H1 (cell line): ENCODE results near the gene ITGA6. TPM values are rescaled to one million over a fixed set of nuclear protein-coding genes. Genes with fewer than 3 reads are reported as not detected.

ENCODE experiments used
- CTCF ChIA-PET: fragments of 300-600 bp; sonication (Branson Sonifier 250); formaldehyde crosslinking; loops from one replicate; lab custom pipeline; 2021; ENCODE audit not compliant: partially characterized antibody; lab: Charles Lee
- POLR2A ChIA-PET: fragments of 300-600 bp; sonication (Branson Sonifier 250); formaldehyde crosslinking; loops from one replicate; lab custom pipeline; 2021; ENCODE audit warnings: inconsistent platforms; ENCODE audit not compliant: partially characterized antibody; lab: Charles Lee
- DNase-seq, 2 experiments: peaks; one replicate each; pipeline versions ENCODE4 v3.0.0 to v3.0.0-alpha.2; 2010 to 2022; ENCODE audit warnings: low spot score in 2 of 2, low read depth in 1 of 2, mixed read lengths in 1 of 2
- FAIRE-seq: peaks from 2 replicates; lab custom pipeline; 2011; peaks lifted over from hg19 to GRCh38; lab: Jason Lieb, UNC
- H2AFZ ChIP-seq: 2 replicates; pipeline ENCODE4 v1.8.1; 2012; ENCODE audit warnings: low read length, inconsistent platforms
- H2AK5ac ChIP-seq: 2 replicates; pipeline ENCODE4 v1.6.1; 2013; ENCODE audit warnings: low read depth, low read length
- H2BK120ac ChIP-seq: replicated peaks from 2 replicates; pipeline ENCODE3; 2013; ENCODE audit warnings: low read depth, low read length, inconsistent platforms
- H2BK12ac ChIP-seq: 2 replicates; pipeline ENCODE4 v1.6.1; 2013; ENCODE audit warnings: low read depth, low read length
- H2BK15ac ChIP-seq: 2 replicates; pipeline ENCODE4 v1.6.1; 2013; ENCODE audit warnings: low read length
- H2BK20ac ChIP-seq: 2 replicates; pipeline ENCODE4 v1.6.1; 2013; ENCODE audit warnings: low read length
- H2BK5ac ChIP-seq: 2 replicates; pipeline ENCODE4 v1.6.1; 2013; ENCODE audit warnings: low read depth, low read length
- H3K14ac ChIP-seq: 2 replicates; pipeline ENCODE4 v1.6.1; 2013; ENCODE audit warnings: inconsistent platforms; ENCODE audit not compliant: insufficient read length
- H3K18ac ChIP-seq: 2 replicates; pipeline ENCODE4 v1.6.1; 2013; ENCODE audit warnings: low read length; ENCODE audit errors: extremely low read depth
- H3K23ac ChIP-seq: 2 replicates; pipeline ENCODE4 v1.6.1; 2013; ENCODE audit warnings: inconsistent platforms; ENCODE audit not compliant: insufficient read length
- H3K23me2 ChIP-seq: 2 replicates; pipeline ENCODE4 v1.6.1; 2013; ENCODE audit warnings: low read depth, low read length
- H3K27ac ChIP-seq: 2 replicates; pipeline ENCODE4 v1.6.1; 2011; ENCODE audit warnings: low read depth, low read length, inconsistent platforms
- H3K27me3 ChIP-seq, 4 experiments: replicated peaks in 1 of 4; 1 replicate in 1 of 4; 2 replicates in 3 of 4; pipeline versions ENCODE4 v1.6.1 to v1.8.1; 2011 to 2013; ENCODE audit warnings: low read length in 3 of 4, mild to moderate bottlenecking in 3 of 4, inconsistent platforms in 2 of 4, mixed read lengths in 2 of 4, moderate library complexity in 1 of 4; ENCODE audit not compliant: control insufficient read depth in 3 of 4, insufficient read depth in 3 of 4; ENCODE audit errors: extremely low read depth in 1 of 4
- H3K36me3 ChIP-seq, 4 experiments: 2 replicates each; pipeline versions ENCODE4 v1.6.1 to v1.8.1; 2011 to 2013; ENCODE audit warnings: mild to moderate bottlenecking in 4 of 4, low read length in 3 of 4, moderate library complexity in 2 of 4, control low read depth in 1 of 4, inconsistent platforms in 1 of 4; ENCODE audit not compliant: insufficient read depth in 4 of 4, control insufficient read depth in 2 of 4
- H3K4ac ChIP-seq: replicated peaks from 2 replicates; pipeline ENCODE3; 2013; ENCODE audit warnings: low read length, low read depth, mixed read lengths, inconsistent platforms; ENCODE audit not compliant: insufficient read length
- H3K4me1 ChIP-seq, 4 experiments: replicated peaks in 1 of 4; 1 replicate in 1 of 4; 2 replicates in 3 of 4; pipeline versions ENCODE4 v1.6.1 to v1.8.1; 2011 to 2013; ENCODE audit warnings: low read length in 3 of 4, inconsistent platforms in 2 of 4, mixed read lengths in 1 of 4; ENCODE audit not compliant: insufficient read depth in 4 of 4, control insufficient read depth in 3 of 4
- H3K4me2 ChIP-seq, 2 experiments: 2 replicates each; pipeline versions ENCODE4 v1.6.1 to v1.8.1; 2011 to 2013; ENCODE audit warnings: low read depth in 2 of 2, low read length in 2 of 2, control low read depth in 1 of 2, inconsistent platforms in 1 of 2, mild to moderate bottlenecking in 1 of 2; ENCODE audit not compliant: insufficient read depth in 1 of 2
- H3K4me3 ChIP-seq, 4 experiments: fragments of 200-600, 300-600 bp in 1 of 4; sonication (generic), shearing (Covaris generic), sonication (Bioruptor Twin) in 1 of 4; 2 replicates each; pipeline versions ENCODE4 v1.5.1 to v1.8.1; 2011 to 2016; ENCODE audit warnings: low read length in 4 of 4, low read depth in 3 of 4, control low read depth in 2 of 4, inconsistent platforms in 2 of 4, mild to moderate bottlenecking in 2 of 4, mixed read lengths in 1 of 4, moderate library complexity in 1 of 4; ENCODE audit not compliant: insufficient read depth in 2 of 4; ENCODE audit errors: extremely low read depth in 1 of 4
- H3K56ac ChIP-seq: replicated peaks from 2 replicates; pipeline ENCODE3; 2013; ENCODE audit warnings: low read depth, mild to moderate bottlenecking, mixed read lengths, low read length, inconsistent platforms; ENCODE audit not compliant: insufficient read length
- H3K79me1 ChIP-seq: 2 replicates; pipeline ENCODE4 v1.6.1; 2013; ENCODE audit warnings: low read depth, low read length, control low read depth
- H3K79me2 ChIP-seq, 2 experiments: 2 replicates each; pipeline versions ENCODE4 v1.6.1 to v1.8.1; 2012 to 2013; ENCODE audit warnings: low read length in 2 of 2, mild to moderate bottlenecking in 2 of 2, inconsistent platforms in 1 of 2; ENCODE audit not compliant: insufficient read depth in 2 of 2, control insufficient read depth in 1 of 2
- H3K9ac ChIP-seq, 4 experiments: replicated peaks in 1 of 4; 1 replicate in 1 of 4; 2 replicates in 3 of 4; pipeline versions ENCODE4 v1.6.1 to v1.8.1; 2011 to 2013; ENCODE audit warnings: low read depth in 3 of 4, low read length in 3 of 4, control low read depth in 2 of 4, mild to moderate bottlenecking in 2 of 4, moderate library complexity in 2 of 4, inconsistent platforms in 1 of 4; ENCODE audit errors: extremely low read depth in 1 of 4
- H3K9me3 ChIP-seq, 2 experiments: 2 replicates each; pipeline versions ENCODE4 v1.6.1 to v1.8.1; 2012 to 2013; ENCODE audit warnings: mild to moderate bottlenecking in 2 of 2, moderate library complexity in 2 of 2, control low read depth in 1 of 2, inconsistent platforms in 1 of 2, low read depth in 1 of 2, low read length in 1 of 2, mixed read lengths in 1 of 2; ENCODE audit not compliant: insufficient read depth in 2 of 2
- H4K20me1 ChIP-seq, 2 experiments: replicated peaks in 1 of 2; 2 replicates each; pipeline versions ENCODE3 to v1.8.1; 2011 to 2013; ENCODE audit warnings: inconsistent platforms in 2 of 2, low read length in 2 of 2, mild to moderate bottlenecking in 1 of 2; ENCODE audit not compliant: insufficient read depth in 2 of 2, control insufficient read depth in 1 of 2
- H4K5ac ChIP-seq: 2 replicates; pipeline ENCODE4 v1.6.1; 2013; ENCODE audit warnings: low read length, low read depth, mixed read lengths, inconsistent platforms; ENCODE audit not compliant: insufficient read length
- H4K8ac ChIP-seq: 2 replicates; pipeline ENCODE4 v1.8.0; 2013; ENCODE audit warnings: mild to moderate bottlenecking, moderate library complexity, low read length, inconsistent platforms; ENCODE audit not compliant: insufficient read depth; ENCODE audit errors: extremely low read depth
- H4K91ac ChIP-seq: replicated peaks from 2 replicates; pipeline ENCODE3; 2013; ENCODE audit warnings: low read length, mixed read lengths, inconsistent platforms; ENCODE audit not compliant: insufficient read length
- EGR1 ChIP-seq: IDR thresholded peaks from 2 replicates; pipeline ENCODE4 v1.6.1; 2011; ENCODE audit warnings: low read depth, low read length, borderline replicate concordance
- JUND ChIP-seq: IDR thresholded peaks from 2 replicates; pipeline ENCODE4 v1.6.1; 2011; ENCODE audit warnings: mild to moderate bottlenecking, improper control_type of control experiment, low read length
- KDM5A ChIP-seq: fragments of 200-600 bp; IDR thresholded peaks from 2 replicates; pipeline ENCODE4 v1.7.1; 2012; ENCODE audit warnings: mild to moderate bottlenecking, low read length, inconsistent platforms, mixed read lengths
- SP4 ChIP-seq: IDR thresholded peaks from 2 replicates; pipeline ENCODE4 v1.6.1; 2012; ENCODE audit warnings: low read length, inconsistent platforms
- TCF12 ChIP-seq: IDR thresholded peaks from 2 replicates; pipeline ENCODE4 v1.6.1; 2011; ENCODE audit warnings: low read depth, mild to moderate bottlenecking, low read length
- YY1 ChIP-seq: IDR thresholded peaks from 2 replicates; pipeline ENCODE4 v1.6.1; 2011; ENCODE audit warnings: low read depth, mild to moderate bottlenecking, low read length
- WGBS, 2 experiments: shearing (Covaris generic) in 1 of 2; methylation state at CpG; one replicate each; pipeline versions ENCODE4 v1.1.6 to v1.1.7; 2013 to 2015; ENCODE audit warnings: low lambda C conversion rate in 2 of 2, mixed read lengths in 2 of 2, inconsistent platforms in 1 of 2, low coverage in 1 of 2, missing lambda C conversion rate in 1 of 2; ENCODE audit not compliant: insufficient replicate concordance in 2 of 2, insufficient coverage in 1 of 2, insufficient read length in 1 of 2; ENCODE audit errors: extremely low coverage in 1 of 2, missing lambda C conversion rate in 1 of 2; 5-methylcytosine and 5-hydroxymethylcytosine counted together
- polyA plus RNA-seq, 7 experiments: library from polyadenylated mRNA; depleted of rRNA in 3 of 7; stranded (reverse) in 5 of 7; unstranded in 2 of 7; fragments of >200 nt in 5 of 7; fragments of 200-250 nt in 2 of 7; gene quantifications; 1 replicate in 5 of 7; 2 replicates in 1 of 7; 4 replicates in 1 of 7; pipeline versions ENCODE4 v1.2.1 to v1.2.3, GENCODE V29; 2011 to 2013; ENCODE audit warnings: missing spikeins in 2 of 7, mixed read lengths in 2 of 7
- total RNA-seq: library from RNA; stranded (reverse); fragmentation: NEBNext Ultra II Directional; extraction: Animal tissue kit (Norgen Biotek cat#: 25700); gene quantifications from 2 replicates; pipeline ENCODE4 v1.2.1, GENCODE V29; 2021

Gene ITGA6
- total and polyA plus RNA-seq, 2 of the 8 experiments (the other 6 are each of a cell fraction or from before 2014, with no cell fraction given) = 26.9 to 118 TPM

- Histone ChIP-seq H4K5ac (no peak overlapping the region), H2AFZ (no peak overlapping the region), H2BK120ac (no peak overlapping the region), H3K4me3 (peak overlapping the region in 1 of 4 experiments; percentile 1; a peak in 1 of 8 replicates), H2BK20ac (no peak overlapping the region), H3K4me1 (peaks cover 2 to 37% (median 18%) of the 10 kb centered on the region in 4 experiments), H3K23me2 (no peaks in the 10 kb centered on the region), H3K79me2 (peaks cover 28 to 97% of the 10 kb centered on the region in 2 experiments), H3K4ac (no peak overlapping the region), H2BK12ac (peak overlapping the region; percentile 29; the same call in 1 of the 2 replicates), H4K8ac (no peak overlapping the region), H3K4me2 (0 out of 4 replicates have a peak overlapping the region, but pooled peaks have one; percentile 0 to 10), H3K9me3 (no peaks in the 10 kb centered on the region), H3K23ac (no peak overlapping the region), H2AK5ac (no peak overlapping the region), H3K27me3 (no peaks in the 10 kb centered on the region), H3K36me3 (0 out of 8 replicates have a peak, but pooled peaks cover 0 to 2% (median 0%) of the 10 kb centered on the region in 4 experiments), H4K20me1 (peaks cover 11 to 20% of the 10 kb centered on the region in 2 experiments), H3K14ac (no peak overlapping the region), H4K91ac (no peak overlapping the region), H3K18ac (peak overlapping the region; percentile 26; the same call in 1 of the 2 replicates), H2BK15ac (0 out of 2 replicates have a peak overlapping the region, but pooled peaks have one; percentile 6), H3K79me1 (peaks cover 21% of the 10 kb centered on the region), H3K27ac (no peak overlapping the region), H2BK5ac (0 out of 2 replicates have a peak overlapping the region, but pooled peaks have one; percentile 4), H3K56ac (no peak overlapping the region), H3K9ac (no peak overlapping the region)
- ChIA-PET CTCF (interaction anchor here (0.6 to 36.1 kb wide), 6 partner anchors 4 to 169 kb away, joined by 3 to 634 read pairs (median 3); partner anchors contain the start of gene ITGA6), POLR2A (interaction anchor here (0.6 to 4.0 kb wide), 6 partner anchors 11 to 15 kb away, joined by 3 to 33 read pairs (median 6); partner anchors contain the start of gene ITGA6)
- no peak for TF ChIP-seq YY1
- TF ChIP-seq TCF12 = no peak
- TF ChIP-seq EGR1 = no peak
- TF ChIP-seq KDM5A = no peak
- no peak for TF ChIP-seq JUND
- no peak for TF ChIP-seq SP4
- FAIRE-seq (no peak), DNase-seq (no peak)
- 80% methylated on average over 10 of the region's 10 CpGs; no CpG with 5 or more reads in 1 of the 2 experiments for WGBS, 2 experiments
Measured at GRCh38 chr2:172442072-172442895, 14.9 kb downstream of the ITGA6 start.
